Testis (tissue), 2 donors: ENCODE measurements around the gene CARD9.

Experiments
- POLR2A ChIP-seq: fragments of 450-650 bp; IDR thresholded peaks from one replicate; pipeline ENCODE4 v1.6.1; 2017; ENCODE audit warnings: antibody characterized with exemption, mild to moderate bottlenecking, moderate library complexity
- TF ChIP-seq, protein P1 (sequence below), 3 experiments: fragments of 450-650 bp in 2 of 3; fragments of 200-600 bp in 1 of 3; sonication (generic) in 1 of 3; IDR thresholded peaks; one replicate each; pipeline ENCODE4 v1.5.1; 2016 to 2019; ENCODE audit warnings: antibody characterized with exemption in 3 of 3, mild to moderate bottlenecking in 2 of 3, moderate library complexity in 1 of 3

DNA sequence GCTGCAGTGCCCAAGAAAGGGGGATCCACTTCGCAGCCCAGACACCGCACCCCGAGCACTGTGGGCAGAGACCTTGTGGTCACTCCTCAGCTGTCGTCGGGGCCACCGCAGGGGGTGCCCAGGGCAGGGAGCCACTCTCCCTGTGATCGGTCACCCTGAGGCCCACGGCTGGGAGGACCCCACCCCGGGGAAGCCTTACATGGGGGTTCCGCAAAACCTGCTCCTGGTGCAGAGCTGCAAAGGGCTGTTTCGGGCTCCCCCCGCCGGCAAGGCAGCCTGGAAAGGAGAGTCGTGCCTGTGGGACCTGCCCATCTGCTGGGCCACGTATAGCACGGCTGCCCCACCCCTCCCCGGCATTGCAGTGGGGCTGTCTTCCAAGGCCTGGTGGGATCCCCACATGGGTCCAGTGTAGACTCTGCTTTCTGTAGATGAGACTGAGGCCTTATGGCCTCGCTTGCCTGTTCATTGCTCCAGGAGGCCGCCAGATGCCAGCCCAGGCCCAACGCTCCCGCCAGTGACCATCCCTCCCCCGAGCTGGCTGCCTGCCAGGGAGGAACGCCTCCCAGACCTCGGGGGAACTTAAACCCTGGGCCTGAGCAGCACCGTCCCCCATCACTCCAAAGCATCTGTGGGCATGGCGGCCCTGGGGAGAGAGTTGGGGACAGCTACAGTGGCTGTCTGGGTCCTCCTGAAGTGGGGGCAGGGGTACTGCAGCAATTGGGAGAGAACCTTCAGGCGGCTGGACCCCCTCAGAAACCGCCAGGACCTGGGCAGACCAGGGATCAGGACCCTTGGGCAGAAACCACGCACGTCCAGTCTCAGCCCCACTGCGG lies 8.3 kb downstream of the CARD9 start:
- TF ChIP-seq, protein P1, sequence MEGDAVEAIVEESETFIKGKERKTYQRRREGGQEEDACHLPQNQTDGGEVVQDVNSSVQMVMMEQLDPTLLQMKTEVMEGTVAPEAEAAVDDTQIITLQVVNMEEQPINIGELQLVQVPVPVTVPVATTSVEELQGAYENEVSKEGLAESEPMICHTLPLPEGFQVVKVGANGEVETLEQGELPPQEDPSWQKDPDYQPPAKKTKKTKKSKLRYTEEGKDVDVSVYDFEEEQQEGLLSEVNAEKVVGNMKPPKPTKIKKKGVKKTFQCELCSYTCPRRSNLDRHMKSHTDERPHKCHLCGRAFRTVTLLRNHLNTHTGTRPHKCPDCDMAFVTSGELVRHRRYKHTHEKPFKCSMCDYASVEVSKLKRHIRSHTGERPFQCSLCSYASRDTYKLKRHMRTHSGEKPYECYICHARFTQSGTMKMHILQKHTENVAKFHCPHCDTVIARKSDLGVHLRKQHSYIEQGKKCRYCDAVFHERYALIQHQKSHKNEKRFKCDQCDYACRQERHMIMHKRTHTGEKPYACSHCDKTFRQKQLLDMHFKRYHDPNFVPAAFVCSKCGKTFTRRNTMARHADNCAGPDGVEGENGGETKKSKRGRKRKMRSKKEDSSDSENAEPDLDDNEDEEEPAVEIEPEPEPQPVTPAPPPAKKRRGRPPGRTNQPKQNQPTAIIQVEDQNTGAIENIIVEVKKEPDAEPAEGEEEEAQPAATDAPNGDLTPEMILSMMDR (IDR thresholded peaks at IDR 0.05) = no peak
- no peak for TF ChIP-seq POLR2A
